T47D (cell line): ENCODE measurements around the gene TBCEL.

ENCODE experiments used
- DNase-seq, 2 experiments: peaks; one replicate each; pipeline versions ENCODE4 v3.0.0 to v3.0.0-alpha.2; 2011 to 2012; ENCODE audit warnings: low read depth in 1 of 2, low spot score in 1 of 2
- JUND ChIP-seq: IDR thresholded peaks from 2 replicates; pipeline ENCODE4 v1.6.1; 2012; ENCODE audit warnings: low read depth
- in situ Hi-C: cut with HindIII; loops from 2 replicates; pipeline ENCODE4 v1.10.0; 2016; ENCODE audit warnings: low sequenced_read_pairs, low pct_unique_long_range_greater_than_20kb

TBCEL gene

DNA sequence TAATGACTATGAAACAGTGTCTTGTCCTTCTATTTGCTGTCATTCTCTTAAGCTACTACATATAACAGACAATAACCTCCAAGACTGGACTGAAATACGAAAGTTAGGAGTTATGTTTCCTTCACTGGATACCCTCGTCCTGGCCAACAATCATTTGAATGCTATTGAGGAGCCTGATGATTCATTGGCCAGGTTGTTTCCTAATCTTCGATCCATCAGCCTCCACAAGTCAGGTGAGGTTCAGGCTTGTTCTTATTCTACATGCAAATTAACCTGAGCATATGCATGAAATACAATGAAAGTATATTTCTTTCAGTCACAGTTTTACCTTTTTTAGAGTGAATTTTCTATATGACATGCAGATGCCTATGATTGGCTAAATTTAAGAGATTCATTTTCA lies 31.2 kb downstream of the TBCEL start:
- in situ Hi-C loops: no loop called here
- no peak for DNase-seq
- TF ChIP-seq JUND: no peak

DNA sequence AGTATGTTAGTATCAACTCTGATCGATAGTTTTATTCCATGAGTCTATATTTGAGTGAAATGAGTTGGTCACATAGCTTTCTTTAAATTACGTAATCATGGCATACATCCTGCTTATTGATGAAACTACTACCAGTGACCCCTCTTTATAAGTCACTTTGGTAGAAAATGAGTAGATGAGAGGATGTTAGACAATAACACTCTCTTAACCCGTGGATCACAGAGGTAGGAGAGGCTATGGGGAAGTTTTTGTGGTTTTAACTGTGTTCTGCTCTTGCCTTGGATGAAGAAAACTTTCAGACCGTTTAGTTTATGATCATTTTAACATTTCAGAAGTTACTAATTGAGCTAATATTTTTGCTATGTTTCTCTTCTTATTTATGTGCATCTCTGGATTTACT lies 34.0 kb downstream of the TBCEL start:
- TF ChIP-seq JUND: no peak
- no peak for DNase-seq
- in situ Hi-C loops: no loop called here

DNA sequence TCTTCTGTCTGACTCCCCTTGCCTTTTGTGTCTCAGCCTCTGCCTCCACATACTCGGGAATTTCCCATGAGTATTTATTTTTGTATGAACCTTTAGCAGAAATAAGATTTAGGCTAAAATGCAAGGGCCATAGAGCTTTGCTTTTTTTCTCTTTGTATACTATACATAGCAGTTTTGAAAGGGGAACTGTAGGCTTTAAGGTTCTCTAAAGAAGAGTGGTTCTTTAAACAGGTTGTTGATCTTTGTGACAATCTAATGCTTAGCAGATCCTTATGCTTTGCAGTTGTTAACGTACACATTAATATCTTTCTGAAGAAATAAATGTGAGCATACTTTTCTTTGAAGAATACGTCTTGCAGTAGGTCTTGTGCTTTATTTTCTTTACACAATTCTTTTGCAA lies 35.0 kb downstream of the TBCEL start:
- no peak for DNase-seq
- no peak for TF ChIP-seq JUND
- in situ Hi-C loops: no loop called here

DNA sequence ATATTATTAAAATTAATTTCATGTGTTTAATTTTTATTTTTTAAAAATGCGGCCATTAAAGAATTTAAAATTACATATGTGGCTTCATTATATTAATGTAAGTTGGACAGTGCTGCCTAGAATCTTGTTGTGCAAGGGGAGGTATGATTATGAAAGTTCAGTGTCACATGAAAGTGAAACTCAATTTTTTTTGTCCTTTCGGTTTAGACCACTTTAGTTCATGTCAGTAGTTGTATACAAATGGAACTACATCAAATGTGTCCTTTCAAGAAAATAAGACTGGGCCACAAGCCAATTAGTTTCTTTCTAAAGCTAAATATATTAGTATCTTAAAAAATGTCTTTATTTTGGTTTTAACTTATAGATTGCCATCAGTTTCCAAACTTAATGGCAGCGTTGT lies 35.7 kb downstream of the TBCEL start:
- DNase-seq: no peak
- in situ Hi-C loops: no loop called here

DNA sequence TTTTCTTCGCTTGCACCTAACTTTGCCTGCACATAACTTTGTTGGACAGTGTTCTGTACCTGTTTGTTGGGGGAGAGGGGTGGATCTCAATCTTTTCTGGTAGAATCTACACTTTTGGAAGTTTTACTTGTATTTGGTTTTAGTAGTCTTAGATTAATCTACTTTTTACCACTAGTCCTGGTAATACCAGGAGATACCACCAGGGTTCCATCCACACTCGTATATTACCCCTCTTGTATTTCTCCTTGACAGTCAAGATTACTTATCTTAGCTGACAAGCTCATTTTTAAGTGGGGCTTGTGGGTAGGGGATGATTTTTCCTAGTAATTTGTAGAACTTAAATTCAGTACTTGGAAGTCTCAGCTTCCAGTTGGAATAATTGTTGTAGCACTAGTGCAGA lies 39.8 kb downstream of the TBCEL start:
- DNase-seq: peak in 1 of 2 experiments; percentile 22
- no peak for TF ChIP-seq JUND
- in situ Hi-C loops: no loop called here

More for the DNA sequence above, 35.7 kb downstream of the TBCEL start:
- TF ChIP-seq JUND: no peak

DNA sequence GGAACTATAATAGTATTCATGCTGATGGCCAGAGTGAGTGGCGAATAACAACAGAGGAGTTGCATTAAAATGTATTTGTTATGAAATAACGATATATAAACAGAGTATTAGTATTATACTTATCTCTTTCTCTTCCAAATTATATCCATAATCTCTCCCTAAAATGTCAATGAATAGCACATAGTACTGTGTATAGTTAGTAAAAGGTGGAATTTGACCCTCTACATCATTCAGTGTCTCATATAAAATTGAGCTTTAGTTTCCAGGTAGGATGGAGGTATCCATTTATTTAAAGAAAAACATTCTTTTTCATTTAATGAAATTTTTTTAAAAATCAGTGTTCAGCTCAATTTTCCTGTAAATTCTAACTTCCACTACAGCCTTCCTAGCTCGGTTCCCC lies 42.7 kb downstream of the TBCEL start:
- TF ChIP-seq JUND: no peak
- in situ Hi-C loops: no loop called here
- no peak for DNase-seq

DNA sequence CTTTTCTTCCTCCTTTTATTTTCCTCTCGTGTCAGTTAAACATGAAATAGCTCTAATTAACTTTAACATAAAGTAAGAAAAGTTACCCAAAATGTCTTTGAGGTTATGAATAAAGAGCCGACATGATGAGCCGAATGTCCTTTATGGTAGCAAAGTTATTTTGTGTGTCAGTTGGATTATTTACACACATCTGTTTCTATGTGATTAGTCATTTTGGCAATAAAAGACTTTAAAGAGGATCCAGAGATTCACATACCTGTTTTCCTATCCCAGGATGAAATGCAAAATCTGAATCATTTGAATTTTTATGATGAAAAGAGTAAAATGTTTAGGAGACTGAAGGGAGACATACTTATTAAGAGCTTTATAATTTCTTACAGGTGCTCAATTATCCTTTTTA lies 43.1 kb downstream of the TBCEL start:
- no peak for DNase-seq
- in situ Hi-C loops: no loop called here
- TF ChIP-seq JUND: no peak

DNA sequence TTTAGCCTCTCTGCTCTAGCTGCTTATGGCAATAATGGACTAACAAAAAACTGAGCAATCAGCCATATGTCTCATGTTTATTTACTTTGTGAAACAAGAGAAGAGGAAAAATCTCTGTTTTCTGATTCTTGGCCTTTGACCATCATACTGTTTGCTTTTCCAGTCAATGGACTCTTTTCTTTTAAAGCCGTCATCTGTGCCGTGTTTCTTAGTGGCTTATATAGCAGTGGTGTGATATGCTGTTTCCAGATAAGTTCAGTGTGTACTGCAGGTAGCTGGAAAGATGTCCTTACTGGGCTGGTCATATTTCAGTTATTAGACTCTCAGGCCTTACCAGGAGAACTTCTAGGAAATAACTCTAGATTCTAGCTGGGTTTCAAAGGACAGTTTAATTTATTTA lies 43.6 kb downstream of the TBCEL start:
- no peak for DNase-seq
- no peak for TF ChIP-seq JUND
- in situ Hi-C loops: no loop called here

DNA sequence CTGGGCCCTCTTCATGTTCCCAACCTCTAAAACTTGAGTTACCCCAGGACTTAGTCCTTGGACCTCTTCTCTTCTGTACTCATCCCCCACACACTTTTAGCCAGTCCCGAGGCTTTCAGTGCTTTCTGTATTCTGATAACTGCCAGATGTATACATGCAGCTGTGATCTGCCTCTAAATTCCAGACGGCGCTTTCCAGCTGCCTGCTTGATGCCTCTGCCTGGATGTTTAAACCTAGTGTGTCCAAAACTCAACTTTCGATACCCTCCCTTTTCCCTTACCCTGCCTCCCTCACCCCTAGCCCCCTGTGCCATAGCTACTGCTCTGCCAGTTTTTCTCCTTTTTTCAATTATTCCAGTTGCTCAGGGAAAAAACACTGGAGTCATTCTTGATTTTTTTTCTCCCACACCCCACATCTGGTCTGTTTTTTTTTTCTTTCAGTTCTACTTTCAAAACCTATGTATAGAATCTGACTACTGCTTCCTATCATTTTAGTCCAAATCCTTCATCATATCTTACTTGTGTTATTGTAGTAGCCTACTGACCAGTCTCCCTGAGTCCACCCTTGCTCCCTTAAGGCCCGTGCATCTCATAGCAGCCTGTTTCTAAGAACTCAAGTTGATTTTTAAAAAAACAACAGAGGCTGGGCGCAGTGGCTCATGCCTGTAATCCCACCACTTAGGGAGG lies 44.2 kb downstream of the TBCEL start:
- DNase-seq: no peak
- no peak for TF ChIP-seq JUND
- in situ Hi-C loops: no loop called here

DNA sequence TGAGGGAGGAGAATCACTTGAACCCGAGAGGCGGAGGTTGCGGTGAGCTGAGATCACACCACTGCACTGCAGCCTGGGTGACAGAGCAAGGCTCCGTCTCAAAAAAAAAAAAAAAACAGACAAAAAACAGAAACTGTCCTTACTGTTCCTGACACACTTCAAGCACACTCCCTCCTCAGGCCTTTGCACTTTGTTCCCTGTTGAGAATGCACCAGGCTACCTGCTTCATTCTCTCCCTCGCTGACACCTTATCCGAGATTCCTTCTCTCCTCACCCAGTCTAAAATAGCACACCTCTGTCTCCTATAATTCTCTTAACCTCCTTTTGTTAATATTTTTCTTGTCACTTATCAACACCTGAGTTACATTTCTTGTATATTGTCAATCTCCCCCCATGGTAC lies 44.9 kb downstream of the TBCEL start:
- no peak for TF ChIP-seq JUND
- in situ Hi-C loops: no loop called here
- DNase-seq: no peak

DNA sequence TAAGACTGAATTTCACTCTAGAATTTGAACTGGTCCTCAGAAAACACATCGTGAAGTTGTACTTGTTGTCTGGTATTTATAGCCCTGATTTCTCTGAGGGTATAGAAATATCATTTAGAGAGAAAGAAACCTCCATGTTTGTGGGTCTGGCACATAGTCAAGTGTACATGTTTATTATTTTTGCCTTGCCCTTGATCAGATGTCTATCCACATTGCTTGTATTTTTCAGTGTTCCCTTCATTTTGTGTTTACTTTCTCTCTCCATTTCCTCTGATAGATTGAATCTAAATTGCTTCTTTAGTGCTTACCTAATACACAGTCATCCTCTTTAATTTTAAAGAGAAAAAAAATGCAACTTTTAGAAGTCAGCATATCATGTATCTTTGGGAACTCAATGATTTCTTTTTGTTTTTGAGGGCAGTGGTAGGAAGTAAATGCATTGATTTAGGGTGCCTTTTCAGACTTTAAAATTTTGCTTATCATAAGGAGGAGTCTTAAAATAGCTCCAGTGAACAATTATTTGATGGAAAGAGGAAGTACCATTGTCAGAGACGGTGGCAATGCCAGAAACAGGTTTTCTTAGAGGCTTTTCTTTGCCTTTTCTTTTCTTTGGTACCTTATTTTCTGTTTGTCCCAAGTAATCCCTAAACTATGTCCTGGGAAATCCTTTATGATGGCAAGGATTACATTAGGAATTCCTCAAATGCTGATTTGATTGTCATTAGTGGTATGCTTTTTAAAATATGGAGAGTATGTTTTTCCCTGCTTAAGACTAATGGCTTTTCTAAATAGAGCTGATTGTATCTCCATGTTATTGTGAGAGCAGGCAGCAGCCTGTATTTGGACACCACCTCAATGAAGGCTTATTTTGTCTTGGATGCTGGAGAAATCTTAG lies 47.3 kb downstream of the TBCEL start:
- no peak for DNase-seq
- no peak for TF ChIP-seq JUND
- in situ Hi-C loops: no loop called here

DNA sequence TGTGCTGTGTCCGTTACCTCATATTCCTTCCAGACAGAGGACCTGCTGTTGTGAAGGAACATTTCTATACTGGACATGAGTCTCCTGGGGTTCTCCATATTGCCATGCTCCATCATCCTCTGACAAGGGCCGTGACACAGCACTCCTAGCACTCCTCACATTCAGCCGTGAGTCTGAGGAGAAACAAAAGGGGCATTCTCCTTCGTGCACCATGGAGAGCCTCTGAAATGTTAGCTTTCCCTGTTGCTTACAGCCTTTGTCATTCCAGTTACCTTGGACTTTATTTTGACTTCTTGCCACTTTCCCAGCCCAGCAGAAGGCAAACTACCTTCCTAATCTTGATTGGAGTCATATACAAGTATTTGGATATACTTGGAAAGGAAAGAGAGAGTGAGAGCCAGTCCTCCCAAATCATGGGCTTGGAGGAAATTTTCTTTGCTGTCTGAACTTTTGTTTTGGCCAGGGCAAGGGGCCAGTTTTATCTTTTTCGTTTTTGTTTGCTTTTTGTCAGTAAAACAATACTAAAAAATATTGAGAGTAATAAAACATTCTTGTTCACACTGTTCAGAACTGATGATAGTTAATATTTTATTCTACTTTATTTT lies 48.0 kb downstream of the TBCEL start:
- no peak for DNase-seq
- in situ Hi-C loops: no loop called here
- TF ChIP-seq JUND: no peak

DNA sequence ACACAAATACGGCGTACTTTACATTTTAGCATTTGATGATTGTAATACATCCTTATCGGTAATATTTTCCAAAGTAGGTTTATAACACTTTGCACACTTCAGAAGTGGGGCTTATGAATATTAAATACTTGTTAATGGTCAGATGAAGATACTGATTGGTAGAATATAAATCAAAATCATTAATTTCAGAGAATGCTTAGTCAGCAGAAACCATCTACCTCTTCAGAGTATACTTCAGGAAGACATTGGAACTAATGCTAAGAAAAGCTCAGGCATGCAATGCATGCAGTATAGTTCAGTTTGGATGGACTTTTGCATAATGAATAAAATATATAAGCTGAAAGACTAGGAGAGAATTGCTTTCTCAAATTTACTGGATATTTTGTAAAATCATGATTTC lies 57.4 kb downstream of the TBCEL start:
- in situ Hi-C loops: no loop called here
- no peak for TF ChIP-seq JUND
- no peak for DNase-seq
